Mononuclear cell (primary cell): ENCODE data around the gene TMEM252. TPM values are rescaled to one million over a fixed set of nuclear protein-coding genes. Genes with fewer than 3 reads are reported as not detected.

Experiments
- H3K27me3 ChIP-seq: 2 replicates; pipeline ENCODE4 v1.6.0; 2011; ENCODE audit warnings: low read length, control low read depth; ENCODE audit not compliant: insufficient read depth
- H3K4me1 ChIP-seq: 2 replicates; pipeline ENCODE4 v1.5.1; 2011; ENCODE audit warnings: mild to moderate bottlenecking, low read length, control low read depth; ENCODE audit not compliant: insufficient read depth
- H3K4me3 ChIP-seq: 2 replicates; pipeline ENCODE4 v1.5.1; 2011; ENCODE audit warnings: mild to moderate bottlenecking, low read length, moderate library complexity
- H3K9me3 ChIP-seq: 2 replicates; pipeline ENCODE4 v1.5.1; 2011; ENCODE audit warnings: low read depth, mild to moderate bottlenecking, control low read depth, low read length
- total RNA-seq: library from RNA; depleted of rRNA; stranded (reverse); fragments of >200 nt; gene quantifications from one replicate; pipeline ENCODE4 v1.2.3, GENCODE V29; 2012

Gene TMEM252
- total RNA-seq, 1 donor: not detected

GRCh38 chr9:68522954-68523353, 17.7 kb downstream of the TMEM252 start:
- H3K4me1 ChIP-seq: peaks cover 21% of the 10 kb centered on the region
- H3K9me3 ChIP-seq: no peaks in the 10 kb centered on the region
- H3K27me3 ChIP-seq: no peaks in the 10 kb centered on the region
- no peak overlapping the region for H3K4me3 ChIP-seq

DNA sequence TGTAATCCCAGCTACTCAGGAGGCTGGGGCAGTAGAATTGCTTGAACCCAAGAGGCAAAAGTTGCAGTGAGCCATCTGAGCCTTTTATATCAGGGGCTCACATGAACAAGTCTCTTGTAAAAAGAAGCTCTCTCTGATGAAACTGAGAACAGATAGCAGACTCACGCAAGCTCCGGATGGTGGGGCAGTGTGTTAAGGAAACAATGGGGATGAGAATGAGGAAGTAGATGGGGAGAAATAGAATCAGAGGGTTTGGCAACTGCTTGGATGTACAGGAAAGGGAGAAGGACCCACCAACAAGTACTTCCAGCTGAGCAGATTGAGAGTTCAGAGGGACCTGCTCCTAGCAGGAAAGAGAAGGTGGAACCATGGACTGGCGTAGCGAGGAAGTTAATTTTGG, 18.6 kb downstream of the TMEM252 start:
- Histone ChIP-seq H3K4me1 (peaks cover 21% of the 10 kb centered on the region), H3K27me3 (no peaks in the 10 kb centered on the region), H3K9me3 (no peaks in the 10 kb centered on the region), H3K4me3 (no peak overlapping the region)

- Histone ChIP-seq H3K4me3 (no peak overlapping the region), H3K9me3 (no peaks in the 10 kb centered on the region), H3K27me3 (no peaks in the 10 kb centered on the region), H3K4me1 (peaks cover 4% of the 10 kb centered on the region)
Observed at GRCh38 chr9:68515326-68516017, 25.2 kb downstream of the TMEM252 start.

DNA sequence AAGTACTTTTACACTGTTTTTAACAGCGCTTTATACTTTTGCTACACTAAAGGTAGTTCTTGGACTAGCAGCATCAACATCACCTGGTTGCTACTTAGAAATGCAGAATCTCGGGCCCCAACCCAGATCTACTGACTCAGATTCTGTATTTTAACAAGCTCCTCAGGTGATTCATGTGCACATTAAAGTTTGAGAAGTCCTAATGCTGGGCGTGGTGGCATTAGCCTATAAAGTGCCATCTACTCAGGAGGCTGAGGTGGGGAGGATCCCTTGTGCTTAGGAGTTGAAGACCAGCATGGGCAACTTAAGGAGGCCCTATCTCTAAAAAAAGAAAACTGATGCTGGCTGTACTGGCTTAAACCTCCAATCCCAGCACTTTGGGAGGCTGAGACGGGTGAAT, 26.7 kb downstream of the TMEM252 start:
- no peaks in the 10 kb centered on the region for H3K9me3 ChIP-seq
- no peak overlapping the region for H3K4me3 ChIP-seq
- H3K4me1 ChIP-seq: peaks cover 4% of the 10 kb centered on the region
- H3K27me3 ChIP-seq: no peaks in the 10 kb centered on the region

DNA sequence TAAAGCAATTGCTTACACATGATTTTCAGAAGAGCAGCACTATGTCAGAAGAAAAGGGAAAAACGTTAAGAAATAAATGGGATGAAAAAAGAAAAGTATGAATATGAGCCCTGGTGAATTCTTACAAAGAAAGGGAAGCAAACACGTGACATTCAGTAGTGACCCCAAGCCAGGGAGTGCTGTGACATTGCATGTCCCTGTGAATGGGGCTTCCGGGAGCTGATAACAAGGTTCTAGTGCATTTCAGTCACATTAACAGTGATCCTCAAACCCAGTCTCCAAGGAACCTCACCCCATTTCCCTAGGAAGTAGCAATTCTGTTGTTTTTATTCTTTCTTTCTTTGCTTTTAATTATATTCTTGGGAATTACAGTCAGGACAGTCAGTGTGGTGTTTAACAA, 27.3 kb downstream of the TMEM252 start:
- H3K4me3 ChIP-seq: no peak overlapping the region
- H3K27me3 ChIP-seq: no peaks in the 10 kb centered on the region
- H3K9me3 ChIP-seq: no peaks in the 10 kb centered on the region
- peaks cover 4% of the 10 kb centered on the region for H3K4me1 ChIP-seq

GRCh38 chr9:68509689-68510088, 31.0 kb downstream of the TMEM252 start:
- Histone ChIP-seq H3K27me3 (no peaks in the 10 kb centered on the region), H3K4me3 (no peak overlapping the region), H3K9me3 (no peaks in the 10 kb centered on the region), H3K4me1 (peaks cover 10% of the 10 kb centered on the region)

- H3K4me3 ChIP-seq: no peak overlapping the region
- H3K27me3 ChIP-seq: no peaks in the 10 kb centered on the region
- H3K4me1 ChIP-seq: peaks cover 10% of the 10 kb centered on the region
- H3K9me3 ChIP-seq: no peaks in the 10 kb centered on the region
Observed at GRCh38 chr9:68508547-68508946, 32.1 kb downstream of the TMEM252 start.

DNA sequence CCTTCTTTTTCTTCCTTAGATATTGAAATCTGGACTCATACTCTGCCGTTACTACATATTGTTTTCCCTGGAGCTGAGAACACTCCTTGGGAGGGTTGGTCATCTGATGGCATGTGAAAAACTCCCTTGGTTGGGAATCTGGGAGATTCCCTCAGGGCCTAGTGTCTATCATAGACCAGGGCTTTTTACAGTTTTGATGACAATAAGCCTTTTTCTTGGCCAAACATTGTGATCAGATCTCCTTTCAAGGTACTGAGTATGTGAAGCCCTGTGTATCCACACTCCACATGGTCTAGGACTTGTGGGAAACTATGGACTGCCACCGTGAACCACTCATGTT, 32.9 kb downstream of the TMEM252 start:
- no peaks in the 10 kb centered on the region for H3K27me3 ChIP-seq
- no peak overlapping the region for H3K4me3 ChIP-seq
- peaks cover 10% of the 10 kb centered on the region for H3K4me1 ChIP-seq
- H3K9me3 ChIP-seq: no peaks in the 10 kb centered on the region

DNA sequence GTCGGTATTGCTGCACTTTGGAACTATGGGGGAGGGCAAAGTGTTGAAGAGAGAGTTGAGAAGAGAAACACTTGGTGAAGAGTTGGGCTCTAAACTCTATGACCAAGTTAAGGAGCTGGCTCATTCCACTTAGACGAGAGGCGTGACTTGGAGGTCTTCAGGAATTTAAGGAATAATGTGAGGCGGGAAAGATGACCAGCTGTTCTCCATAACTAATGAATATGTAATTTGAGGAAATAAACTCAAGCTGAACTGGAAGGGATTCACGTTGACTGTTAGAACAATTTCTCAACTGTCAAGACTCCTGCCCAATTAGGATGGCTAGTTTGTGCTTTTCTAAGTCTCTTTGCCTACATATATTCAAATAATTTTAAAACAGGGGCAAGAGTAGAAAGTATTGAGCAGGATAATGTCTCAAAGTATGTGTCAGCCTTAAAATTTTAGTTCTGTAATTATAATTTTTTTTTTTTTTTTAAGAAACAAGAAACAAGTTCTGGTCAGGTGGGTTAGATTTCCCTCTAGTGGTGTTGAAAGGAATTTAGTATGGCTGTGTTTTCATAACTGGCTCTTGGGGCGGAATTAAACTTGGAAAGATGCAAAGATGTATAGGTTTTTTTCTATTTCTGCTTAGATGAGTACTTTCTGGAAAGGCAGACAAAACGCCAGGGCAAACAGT, 33.4 kb downstream of the TMEM252 start:
- no peaks in the 10 kb centered on the region for H3K9me3 ChIP-seq
- H3K4me1 ChIP-seq: peaks cover 10% of the 10 kb centered on the region
- no peaks in the 10 kb centered on the region for H3K27me3 ChIP-seq
- H3K4me3 ChIP-seq: no peak overlapping the region

DNA sequence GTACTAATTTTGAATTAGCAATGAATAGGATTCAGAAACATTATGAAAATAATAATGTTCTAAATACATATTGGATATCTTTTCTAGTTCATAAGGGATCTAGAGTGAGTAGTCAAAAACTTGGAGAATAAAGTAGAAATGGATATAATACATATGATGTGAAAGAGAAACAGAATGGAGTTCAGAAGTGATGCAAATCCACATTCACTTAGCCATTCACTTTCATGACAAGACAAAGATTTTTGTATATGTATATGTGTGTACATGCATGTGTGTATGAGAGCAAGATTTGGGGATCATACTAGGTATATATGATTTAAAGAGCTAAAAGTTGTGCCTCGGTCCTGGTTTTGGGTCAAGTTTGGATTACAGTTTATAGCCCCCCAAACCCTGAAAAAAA, 34.1 kb downstream of the TMEM252 start:
- Histone ChIP-seq H3K4me1 (peaks cover 10% of the 10 kb centered on the region), H3K9me3 (no peaks in the 10 kb centered on the region), H3K27me3 (no peaks in the 10 kb centered on the region), H3K4me3 (no peak overlapping the region)

DNA sequence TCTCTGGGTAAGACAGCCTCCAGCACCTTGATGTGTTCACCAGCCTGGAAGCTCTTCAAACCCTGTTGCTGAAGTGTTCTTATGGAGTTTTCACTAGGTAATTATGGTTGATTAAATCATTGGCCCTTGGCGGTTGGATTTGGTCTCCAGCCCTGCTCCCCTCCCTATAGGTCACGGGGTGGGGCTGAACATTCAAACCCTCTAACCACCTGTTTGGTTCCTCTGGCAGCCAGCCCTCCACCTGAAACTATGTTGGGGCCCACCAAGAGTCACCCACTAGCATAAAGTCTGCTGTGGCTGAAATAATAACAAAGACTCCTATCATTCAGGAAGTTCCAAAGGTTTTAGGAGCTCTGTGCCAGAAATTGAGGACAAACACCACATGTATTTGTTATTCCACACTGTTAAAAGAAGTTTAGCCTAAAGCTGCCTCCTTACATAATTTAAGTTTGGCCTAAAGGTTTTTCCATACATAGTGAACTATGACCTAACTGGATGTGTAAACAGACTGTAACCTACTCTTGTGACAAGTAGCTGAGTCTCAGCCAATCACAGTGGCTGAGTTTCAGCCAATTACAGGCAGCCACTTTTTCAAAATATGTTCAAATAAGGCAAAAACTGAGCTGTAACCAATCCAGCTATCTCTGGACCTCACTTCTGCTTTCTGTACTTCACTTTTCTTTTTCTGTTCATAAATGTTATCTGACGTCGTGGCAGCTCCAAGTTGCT, 34.8 kb downstream of the TMEM252 start:
- H3K27me3 ChIP-seq: no peaks in the 10 kb centered on the region
- H3K4me3 ChIP-seq: no peak overlapping the region
- H3K4me1 ChIP-seq: peaks cover 10% of the 10 kb centered on the region
- no peaks in the 10 kb centered on the region for H3K9me3 ChIP-seq

GRCh38 chr9:68502279-68502678, 38.4 kb downstream of the TMEM252 start:
- Histone ChIP-seq H3K4me1 (peaks cover 9% of the 10 kb centered on the region), H3K4me3 (no peak overlapping the region), H3K9me3 (no peaks in the 10 kb centered on the region), H3K27me3 (no peaks in the 10 kb centered on the region)

DNA sequence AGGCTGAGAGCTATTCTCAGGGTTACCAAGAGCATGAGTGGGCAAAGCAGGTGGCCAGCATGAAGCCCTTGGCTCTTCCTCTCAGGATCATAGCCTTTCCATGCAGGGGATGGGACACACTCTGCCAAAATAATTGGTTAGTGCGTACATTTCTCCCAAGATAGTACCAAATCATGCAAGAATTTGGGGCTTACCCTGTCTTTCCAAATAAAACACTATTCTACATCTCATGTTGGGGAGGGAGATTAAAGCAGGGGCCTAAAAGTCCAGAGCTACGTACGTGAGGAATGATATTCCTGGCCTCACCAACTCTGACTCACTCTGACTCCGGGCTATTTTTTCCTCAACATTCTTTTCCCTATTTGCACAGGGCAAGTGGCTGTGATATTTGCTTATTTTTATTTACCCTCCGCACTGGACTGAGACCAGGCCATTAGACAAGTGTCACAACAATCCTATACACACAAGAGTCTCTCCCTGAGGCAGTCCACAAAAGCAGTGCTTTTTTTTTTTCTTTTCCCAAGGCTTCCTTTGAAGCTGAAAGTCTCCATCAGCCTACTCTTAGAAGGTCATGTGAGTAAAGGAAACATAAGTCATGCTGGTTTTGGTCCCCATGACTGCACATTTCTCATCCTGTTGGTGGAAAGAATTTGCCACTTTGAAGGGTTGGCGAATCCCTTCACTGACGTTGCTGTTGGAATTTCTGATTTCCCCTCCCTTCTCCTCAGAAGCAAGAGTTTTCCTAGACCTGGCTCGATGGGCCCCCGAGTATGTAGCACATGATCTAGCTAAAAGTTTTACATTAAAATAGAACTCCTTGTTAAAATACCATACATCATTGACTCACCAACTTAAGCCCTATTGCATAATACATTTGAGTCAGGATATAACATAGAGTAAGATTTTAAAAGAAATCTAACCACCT, 40.0 kb downstream of the TMEM252 start:
- Histone ChIP-seq H3K27me3 (no peaks in the 10 kb centered on the region), H3K4me1 (peaks cover 1% of the 10 kb centered on the region), H3K9me3 (no peaks in the 10 kb centered on the region), H3K4me3 (no peak overlapping the region)

DNA sequence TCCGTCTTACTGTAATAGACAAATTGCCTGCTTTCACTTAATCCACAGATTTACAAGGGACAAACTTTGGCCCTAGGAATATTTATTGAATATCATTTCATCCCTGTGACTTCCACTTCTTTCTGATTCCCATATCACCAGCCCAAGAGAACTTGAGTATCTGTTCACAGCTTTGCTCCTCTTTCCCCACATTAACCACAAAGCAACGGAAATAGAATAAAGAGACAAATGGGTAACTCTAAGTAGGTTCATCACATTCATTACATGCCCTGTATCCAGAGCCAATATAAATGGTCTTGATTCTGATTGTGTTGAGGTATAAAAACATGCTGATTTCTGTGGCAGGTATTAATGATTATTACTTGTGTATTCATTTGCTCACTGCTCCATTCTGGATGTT, 41.9 kb downstream of the TMEM252 start:
- Histone ChIP-seq H3K9me3 (no peaks in the 10 kb centered on the region), H3K27me3 (no peaks in the 10 kb centered on the region), H3K4me1 (no peaks in the 10 kb centered on the region), H3K4me3 (no peak overlapping the region)

GRCh38 chr9:68497629-68498028, 43.1 kb downstream of the TMEM252 start:
- H3K27me3 ChIP-seq: no peaks in the 10 kb centered on the region
- no peak overlapping the region for H3K4me3 ChIP-seq
- no peaks in the 10 kb centered on the region for H3K9me3 ChIP-seq
- H3K4me1 ChIP-seq: no peaks in the 10 kb centered on the region
